BJ (cell line): Measurements from ENCODE around the gene TANGO2. TPM values are rescaled to one million over a fixed set of nuclear protein-coding genes. Genes with fewer than 3 reads are reported as not detected.
A peak's percentile ranks its signal among the peaks of the same experiment; 100 is the strongest.

Experiments used
- CTCF ChIA-PET: fragments of 350-600 bp; formaldehyde crosslinking; extraction: SDS; loops from one replicate; lab custom pipeline; 2021; ENCODE audit warnings: antibody characterized with exemption, inconsistent platforms; lab: Yijun Ruan, JAX
- POLR2A ChIA-PET: fragments of 300-600 bp; sonication (Branson Sonifier 250); formaldehyde crosslinking; extraction: SDS; loops from one replicate; lab custom pipeline; 2021; ENCODE audit warnings: antibody characterized with exemption; lab: Charles Lee
- DNase-seq: peaks from one replicate; pipeline ENCODE4 v3.0.0-alpha.2; 2011; ENCODE audit warnings: low read depth
- H3K27me3 ChIP-seq: 2 replicates; pipeline ENCODE4 v1.6.0; 2011; ENCODE audit warnings: low read length; ENCODE audit not compliant: control insufficient read depth, insufficient read depth
- H3K36me3 ChIP-seq: 2 replicates; pipeline ENCODE4 v1.5.1; 2011; ENCODE audit warnings: low read length; ENCODE audit not compliant: control insufficient read depth, insufficient read depth
- H3K4me3 ChIP-seq: 2 replicates; pipeline ENCODE4 v1.5.1; 2011; ENCODE audit warnings: low read depth, mild to moderate bottlenecking, control low read depth, low read length
- CTCF ChIP-seq: IDR thresholded peaks from 2 replicates; pipeline ENCODE4 v1.5.1; 2011; ENCODE audit warnings: low read depth, mild to moderate bottlenecking, control low read depth, inconsistent platforms, low read length, moderate library complexity; ENCODE audit not compliant: insufficient read depth
- polyA plus RNA-seq: library from polyadenylated mRNA; depleted of rRNA; stranded (reverse); fragments of >200 nt; gene quantifications from 2 replicates; pipeline ENCODE4 v1.2.3, GENCODE V29; 2011

The TANGO2 gene
- polyA plus RNA-seq, 1 experiment, result 51.7 TPM

DNA sequence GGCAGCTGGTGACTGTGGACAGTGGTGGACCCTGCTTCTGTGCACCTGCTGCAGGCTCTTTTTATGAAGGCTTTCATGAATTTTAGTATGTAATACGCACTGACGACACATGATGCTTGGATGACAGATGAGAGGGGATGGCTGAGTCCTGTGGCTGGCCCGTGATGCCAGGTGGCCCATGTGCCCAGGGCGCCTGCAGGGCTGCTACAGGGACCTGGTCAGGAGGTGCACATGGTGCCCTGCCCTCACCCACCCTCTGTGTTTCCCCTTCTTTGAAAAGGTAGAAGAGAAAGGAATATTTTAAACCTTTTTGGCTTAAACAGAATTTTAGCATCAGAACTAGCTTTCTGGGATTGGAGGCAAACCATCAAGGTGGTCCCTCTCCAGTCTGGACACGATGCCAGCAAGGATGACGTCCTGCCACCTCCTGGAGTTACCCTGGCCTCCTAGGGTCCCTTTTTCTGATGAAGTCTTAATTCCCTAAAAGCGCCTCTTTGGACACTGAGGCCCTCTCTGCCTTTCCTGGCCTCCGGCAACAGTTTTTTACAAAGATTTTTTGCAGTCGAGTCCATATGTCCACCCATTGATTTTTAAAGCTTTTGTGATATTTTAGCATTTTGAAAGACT is 89.6 kb downstream of the TANGO2 start:
- peaks cover 67% of the 10 kb centered on the region for H3K36me3 ChIP-seq
- ChIA-PET CTCF (interaction anchor here (0.9 to 1.3 kb wide), 2 partner anchors 9 to 47 kb away, joined by 3 read pairs; no protein-coding TSS in a partner anchor), POLR2A (no interaction called here)

DNA sequence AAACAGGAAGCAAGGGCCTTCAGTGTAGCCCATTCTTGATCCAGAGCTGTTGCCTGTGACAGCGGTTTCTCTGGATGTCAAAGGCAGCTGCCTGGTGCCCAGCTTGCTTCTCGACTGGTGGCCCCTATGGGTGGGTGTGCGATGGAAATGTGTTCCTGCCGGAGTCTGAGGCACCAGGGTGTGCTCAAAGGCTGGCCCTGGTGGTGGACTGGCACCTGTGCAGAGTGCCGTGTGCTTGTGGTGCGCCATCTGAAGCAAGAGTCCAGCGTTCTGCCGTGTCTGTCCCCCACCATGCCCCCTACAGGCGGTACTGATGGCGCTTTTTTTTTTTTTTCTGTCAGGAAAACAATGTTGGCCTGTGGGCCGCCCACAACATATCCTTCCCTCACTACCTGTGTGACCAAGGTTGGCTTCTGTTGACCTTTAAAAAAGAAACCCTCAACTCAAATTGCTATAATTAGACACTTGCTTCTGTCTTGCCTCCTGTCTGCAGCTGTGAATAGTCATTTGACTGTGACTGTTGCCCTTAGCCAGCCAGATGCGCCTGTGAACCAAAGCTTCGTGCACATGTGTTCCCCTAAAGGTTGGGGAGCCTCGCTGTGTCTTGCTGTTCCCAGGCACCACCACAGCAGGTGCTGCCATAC is 90.3 kb downstream of the TANGO2 start:
- ChIA-PET POLR2A (no interaction called here), CTCF (interaction anchor here (1.3 kb wide), 1 partner anchor 10 kb away, joined by 3 read pairs; no protein-coding TSS in a partner anchor)
- peak; percentile 53 for TF ChIP-seq CTCF
- no peak overlapping the region for H3K4me3 ChIP-seq
- peaks cover 67% of the 10 kb centered on the region for H3K36me3 ChIP-seq
- no peak for DNase-seq
- no peaks in the 10 kb centered on the region for H3K27me3 ChIP-seq

More for the DNA sequence above, 89.6 kb downstream of the TANGO2 start:
- no peaks in the 10 kb centered on the region for H3K27me3 ChIP-seq
- DNase-seq, result no peak
- H3K4me3 ChIP-seq, result no peak overlapping the region
- no peak for TF ChIP-seq CTCF

GRCh38 chr22:20111689-20112622 is 91.0 kb downstream of the TANGO2 start:
- POLR2A ChIA-PET, result no interaction called here
- no peak for TF ChIP-seq CTCF
- no peak overlapping the region for H3K4me3 ChIP-seq
- H3K36me3 ChIP-seq, result peaks cover 59% of the 10 kb centered on the region
- CTCF ChIA-PET, result interaction anchor here (1.1 kb wide), 1 partner anchor 26 kb away, joined by 4 read pairs; no protein-coding TSS in a partner anchor
- no peaks in the 10 kb centered on the region for H3K27me3 ChIP-seq
- DNase-seq, result no peak

DNA sequence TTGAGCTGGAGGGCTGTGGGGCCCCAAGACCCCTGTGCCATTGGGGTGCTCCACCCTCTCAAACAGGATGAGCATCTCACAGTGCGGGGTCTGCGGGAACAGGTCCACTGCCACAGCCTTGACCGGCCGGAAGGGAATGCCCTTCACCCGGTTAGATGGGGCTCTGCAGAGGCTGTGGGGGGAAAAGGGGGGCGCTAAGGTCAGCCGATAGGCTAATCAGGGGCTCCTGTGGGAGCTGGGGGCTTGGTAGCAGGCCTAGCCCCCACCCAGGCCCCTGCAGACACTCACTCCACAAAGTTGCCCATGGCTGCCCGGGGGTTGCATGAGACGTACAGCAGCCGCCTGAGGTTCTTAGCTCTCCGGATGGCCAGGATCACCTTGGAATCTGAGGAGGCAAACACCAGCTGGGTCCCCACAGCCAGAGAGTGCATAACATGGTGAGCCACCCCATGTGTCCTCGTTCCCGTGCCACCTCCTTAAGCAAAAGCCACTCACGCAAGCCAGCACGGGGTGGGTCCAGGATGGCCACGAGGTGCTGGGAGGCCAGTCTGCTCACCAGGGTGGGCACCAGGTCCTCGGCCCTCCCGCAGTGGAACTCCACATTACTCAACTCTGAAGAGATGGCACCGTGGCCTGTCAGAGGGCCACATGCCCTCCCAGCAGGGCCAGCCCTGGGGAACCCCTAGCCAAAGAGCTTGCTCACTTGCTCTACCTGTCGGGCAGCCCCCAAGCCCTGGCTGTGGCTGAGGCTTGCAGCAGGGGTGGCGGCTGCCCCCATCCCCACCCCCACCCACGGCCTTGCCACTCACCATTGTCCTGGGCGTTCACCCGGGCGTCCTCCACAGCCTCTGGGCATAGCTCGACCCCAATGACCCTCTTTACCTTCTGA is 92.0 kb downstream of the TANGO2 start:
- POLR2A ChIA-PET, result no interaction called here

More for the DNA sequence above, 92.0 kb downstream of the TANGO2 start:
- H3K4me3 ChIP-seq, result no peak overlapping the region
- H3K36me3 ChIP-seq, result peaks cover 51% of the 10 kb centered on the region
- TF ChIP-seq CTCF, result no peak
- no peaks in the 10 kb centered on the region for H3K27me3 ChIP-seq
- CTCF ChIA-PET, result interaction anchor here (1.1 kb wide), 1 partner anchor 27 kb away, joined by 4 read pairs; no protein-coding TSS in a partner anchor
- no peak for DNase-seq
